Muscle of arm (tissue), 12 donors: ENCODE data around the gene NKD1. TPM values are rescaled to one million over a fixed set of nuclear protein-coding genes. Genes with fewer than 3 reads are reported as not detected.

Source experiments
- DNase-seq: peaks from one replicate; pipeline ENCODE4 v3.0.0-alpha.2; 2013
- polyA plus RNA-seq, 12 donors: library from polyadenylated mRNA; unstranded; fragments of 120-200 nt; gene quantifications; one replicate each; pipeline ENCODE4 v1.2.1, GENCODE V29; 2013; ENCODE audit not compliant: insufficient read length in 12 of 12

NKD1 gene
- polyA plus RNA-seq, 12 donors: 4.1 to 38.8 (median 9.4) TPM; not detected in 1

GRCh38 chr16:50671644-50672260, 123.6 kb downstream of the NKD1 start:
- no peak for DNase-seq

- no peak for DNase-seq
Observed at GRCh38 chr16:50673496-50674275, 125.5 kb downstream of the NKD1 start.

DNA sequence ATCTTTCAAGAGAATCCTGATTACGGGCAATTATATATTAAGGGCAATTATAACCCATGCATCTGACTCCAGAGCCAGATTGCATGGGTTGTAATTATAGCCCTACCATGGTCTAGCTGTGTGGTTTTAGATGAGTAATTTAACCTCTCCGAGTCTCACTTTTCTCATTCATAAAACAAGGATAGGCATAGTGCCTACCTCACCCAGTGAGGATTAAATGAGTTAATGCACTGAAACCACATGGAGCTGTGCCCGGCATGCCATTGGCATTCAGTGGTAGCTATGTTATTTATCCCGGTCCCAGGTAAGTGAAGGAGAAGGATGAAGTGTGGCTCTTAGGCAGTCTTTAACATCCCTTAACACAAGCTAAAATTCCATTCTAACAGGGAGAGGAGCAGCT, 126.6 kb downstream of the NKD1 start:
- no peak for DNase-seq

GRCh38 chr16:50675686-50676610, 127.8 kb downstream of the NKD1 start:
- DNase-seq: no peak

GRCh38 chr16:50676684-50677225, 128.6 kb downstream of the NKD1 start:
- no peak for DNase-seq

- DNase-seq: no peak
Observed at GRCh38 chr16:50677351-50677750, 129.2 kb downstream of the NKD1 start.

DNA sequence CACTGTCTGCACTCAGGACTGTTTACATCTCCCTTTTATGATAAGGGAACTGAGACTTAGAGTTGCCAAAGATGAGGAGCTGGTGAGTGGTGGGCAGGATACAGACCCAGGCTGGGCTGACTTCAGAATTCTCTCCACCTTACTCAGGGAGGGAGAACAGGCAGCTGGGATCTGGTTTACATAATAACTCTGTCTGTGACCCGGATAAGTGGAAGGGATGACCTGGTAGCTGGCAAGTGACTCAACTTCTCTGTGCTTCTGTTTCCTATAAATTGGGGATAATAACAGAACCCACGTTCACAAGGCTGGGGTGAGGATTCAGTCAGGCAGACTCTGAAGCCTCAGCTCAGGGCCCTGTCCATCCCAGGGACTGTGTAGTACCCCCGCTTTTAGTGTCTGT, 130.3 kb downstream of the NKD1 start:
- DNase-seq: no peak

DNA sequence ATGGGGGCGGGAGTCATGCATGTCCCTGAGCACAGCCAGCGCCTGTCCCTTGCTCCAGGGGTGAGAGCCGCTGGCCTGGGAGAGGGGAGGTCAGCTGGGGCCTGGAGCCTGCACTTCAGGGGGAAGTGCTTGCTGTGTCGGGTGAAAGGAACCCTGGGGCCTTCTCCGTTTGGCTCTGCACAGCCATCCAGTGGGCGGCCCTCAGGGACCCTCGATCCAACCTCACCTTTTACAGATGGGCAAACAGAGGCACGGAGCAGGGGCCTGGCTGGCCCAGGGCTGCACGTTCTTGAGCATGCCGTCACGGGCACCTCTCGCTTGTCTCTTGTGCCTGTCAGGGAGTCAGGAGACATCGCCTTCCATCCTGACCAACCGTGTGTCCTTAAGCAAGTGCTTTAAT, 131.1 kb downstream of the NKD1 start:
- no peak for DNase-seq

DNA sequence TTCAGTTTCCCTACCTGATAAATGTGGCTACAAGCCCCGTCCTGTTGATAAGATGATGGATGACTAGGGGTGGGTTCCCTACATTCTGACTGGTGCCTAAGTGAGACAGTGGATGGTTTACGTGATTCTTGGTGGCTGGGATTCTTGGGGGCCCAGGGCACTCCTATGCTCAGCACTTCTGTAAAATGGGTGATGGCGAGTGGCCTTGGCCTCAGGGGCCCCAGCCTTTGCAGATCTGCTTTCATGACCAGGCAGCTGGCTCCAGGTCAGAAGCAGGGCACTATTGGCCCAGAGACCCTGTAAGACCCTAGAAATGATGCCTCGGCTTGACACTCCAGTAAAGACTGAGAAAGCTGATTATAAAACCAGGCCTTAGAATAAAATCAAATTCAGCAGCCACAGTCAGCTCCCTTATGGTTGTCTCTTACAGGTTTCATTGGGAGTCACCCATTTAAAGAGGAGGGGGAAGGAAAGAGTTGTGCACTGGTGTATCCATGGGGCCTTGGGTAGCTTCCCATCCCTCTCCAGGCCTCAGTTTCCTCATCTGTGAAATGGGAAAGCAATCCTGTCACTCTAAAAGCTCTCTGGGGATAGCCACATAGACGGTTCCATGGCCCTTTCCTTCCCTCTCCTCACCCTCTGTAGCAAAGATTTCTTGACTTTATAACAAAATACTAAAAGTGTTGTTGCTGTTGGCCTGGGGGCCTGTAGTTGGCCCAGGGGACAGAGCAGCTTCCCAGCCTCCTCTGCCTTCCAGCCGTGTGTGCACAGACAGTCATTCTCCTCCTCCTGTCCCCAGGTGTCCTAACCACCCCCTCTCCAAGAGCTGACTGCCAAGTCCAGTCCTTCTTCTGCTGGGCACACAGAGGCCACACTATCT, 131.7 kb downstream of the NKD1 start:
- DNase-seq: no peak

DNA sequence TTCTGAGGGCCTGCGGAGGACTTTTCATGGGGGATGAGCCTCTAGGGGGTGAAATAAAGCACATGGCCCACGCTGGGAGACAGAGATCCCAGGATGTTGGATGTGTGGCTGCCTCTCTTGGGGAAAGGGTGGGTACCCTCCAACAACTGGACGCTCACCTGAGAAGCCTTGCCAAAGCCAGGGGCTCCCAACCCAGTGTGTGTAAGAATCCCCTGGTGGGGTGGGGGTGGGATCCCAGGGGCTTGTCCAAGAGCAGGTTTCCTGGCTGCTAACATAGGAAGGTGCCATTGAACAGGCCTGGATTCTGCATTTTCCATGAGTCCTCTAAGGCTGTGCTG, 132.3 kb downstream of the NKD1 start:
- no peak for DNase-seq

- no peak for DNase-seq
Observed at GRCh38 chr16:50681021-50681885, 133.1 kb downstream of the NKD1 start, which contains the start of gene SNX20. TSS of gene SNX20 (minus strand) at chr16:50681312. CDS start at chr16:50677526, 3,786 bp downstream.

GRCh38 chr16:50683689-50684374, 135.6 kb downstream of the NKD1 start:
- no peak for DNase-seq

DNA sequence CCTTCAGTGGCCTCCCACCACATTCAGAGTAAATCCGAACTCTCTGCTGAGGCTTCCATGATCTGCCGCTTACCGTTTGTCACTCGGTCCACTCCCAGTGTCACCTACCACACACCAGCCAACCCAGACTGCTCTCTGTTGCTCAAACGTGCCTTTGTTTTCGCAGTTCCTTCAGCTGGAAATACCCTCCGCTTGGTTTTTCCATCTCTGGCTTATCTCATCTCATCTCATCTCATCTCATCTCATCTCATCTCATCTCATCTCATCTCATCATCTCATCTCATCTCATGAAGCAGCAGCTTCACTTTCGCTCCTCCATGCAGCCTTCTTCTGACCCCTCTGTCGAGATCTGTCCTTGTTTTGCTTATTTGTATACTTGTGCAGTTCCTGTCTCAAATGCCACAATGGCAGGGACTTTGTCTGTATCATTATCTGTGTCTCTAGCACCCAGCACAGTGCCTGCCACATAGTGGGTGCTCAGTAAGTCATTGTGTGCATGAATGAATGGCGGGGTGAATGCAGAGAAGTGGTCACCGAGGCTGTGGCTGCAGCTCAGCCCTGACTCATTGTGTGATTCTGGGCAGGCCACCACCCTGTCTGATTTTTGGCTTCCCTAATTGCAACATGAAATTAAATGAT, 136.7 kb downstream of the NKD1 start:
- no peak for DNase-seq

GRCh38 chr16:50685462-50686063, 137.4 kb downstream of the NKD1 start:
- no peak for DNase-seq

- DNase-seq: no peak
Observed at GRCh38 chr16:50688083-50688482, 139.9 kb downstream of the NKD1 start.

GRCh38 chr16:50688867-50689266, 140.7 kb downstream of the NKD1 start:
- no peak for DNase-seq

GRCh38 chr16:50690177-50690576, 142.0 kb downstream of the NKD1 start:
- no peak for DNase-seq

- no peak for DNase-seq
Observed at GRCh38 chr16:50692644-50692998, 144.4 kb downstream of the NKD1 start.
